HTR-8/SVneo (cell line): ENCODE measurements around the gene GLIS1.
A peak's percentile ranks its signal among the peaks of the same experiment; 100 is the strongest.
"Not testable (repeated sequence)": the region's sequence is repeated elsewhere in the genome, so short reads cannot be mapped to it uniquely, and the experiment has no call there.

Source experiments
- DNase-seq: peaks from one replicate; pipeline ENCODE4 v3.0.0; 2011; ENCODE audit warnings: low spot score, mixed read lengths; ENCODE audit not compliant: insufficient read length
- FAIRE-seq: peaks from 2 replicates; lab custom pipeline; 2011; peaks lifted over from hg19 to GRCh38; lab: Jason Lieb, UNC

Gene GLIS1

DNA sequence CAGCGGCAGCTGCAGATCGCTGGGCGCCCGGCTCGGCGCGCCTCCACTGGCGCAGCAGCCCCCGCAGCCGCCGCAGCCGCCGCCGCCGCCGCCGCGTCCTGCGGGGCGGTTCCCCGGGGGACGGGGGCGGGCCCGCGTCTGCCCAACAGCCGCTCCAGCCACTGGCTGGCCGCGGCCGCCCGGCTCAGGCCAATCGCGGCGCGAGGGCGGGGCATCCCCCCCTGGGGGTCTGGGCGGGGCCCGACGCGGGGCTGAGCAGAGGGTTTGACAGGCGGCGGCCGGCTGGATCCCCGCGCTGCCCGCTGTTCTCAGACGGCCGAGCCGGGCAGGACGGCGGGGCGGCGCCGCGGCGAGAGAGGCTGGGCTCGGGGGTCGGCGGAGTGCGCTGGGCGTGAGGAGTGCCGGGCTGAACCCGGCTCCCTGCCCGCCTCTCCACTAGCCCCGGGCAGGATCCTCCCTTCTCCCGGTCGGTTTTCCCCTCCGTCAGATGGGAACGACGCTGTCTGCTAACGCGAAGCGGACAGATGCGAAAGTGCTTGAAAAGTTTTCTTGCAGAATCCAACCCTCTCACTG, at the start of gene GLIS1:
TSS of gene GLIS1 (minus strand) at position 56 of the 573 bp plus-strand sequence. CDS start 1,100 bp downstream, outside the sequence.
- peak; percentile 90 for DNase-seq

DNA sequence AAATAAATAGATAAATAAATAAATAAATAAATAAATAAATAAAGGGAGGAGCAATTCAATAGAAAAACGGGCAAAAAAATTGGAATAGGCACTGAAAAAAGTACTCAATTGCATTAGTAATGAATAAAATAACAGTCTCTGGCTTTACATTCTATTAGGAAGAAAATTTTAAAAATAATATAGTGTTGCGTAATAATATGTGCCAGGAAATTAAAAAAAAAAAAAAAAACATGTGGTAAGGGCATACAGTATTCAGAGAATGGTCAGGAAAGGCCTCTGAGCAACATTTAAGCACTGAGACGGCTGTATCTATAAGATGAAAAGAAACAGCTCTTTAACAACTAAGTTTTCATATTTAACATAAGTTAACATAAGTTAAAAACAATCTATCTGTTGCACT, 48.7 kb upstream of the GLIS1 start:
- DNase-seq (no peak), FAIRE-seq (no peak)

More for the DNA sequence above, at the start of gene GLIS1:
- peak; percentile 36 for FAIRE-seq

DNA sequence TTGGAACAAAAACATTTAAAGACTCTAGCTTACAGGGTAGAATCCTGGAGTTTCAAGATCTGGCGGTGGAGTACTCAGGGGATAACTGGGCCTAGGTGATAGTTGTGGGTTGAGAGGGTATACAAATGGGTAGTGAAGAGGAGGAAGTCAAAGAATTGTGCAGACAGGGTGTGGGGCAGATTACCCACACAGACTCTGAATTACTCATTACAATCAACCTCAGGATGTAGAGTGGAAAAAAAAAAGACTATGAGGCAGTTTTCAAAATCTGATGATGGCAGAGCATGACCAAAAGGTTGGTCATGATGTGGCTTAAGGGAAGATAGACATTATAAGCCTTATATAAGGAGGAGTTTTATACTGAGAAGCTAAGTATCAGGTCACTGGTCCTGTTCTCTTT, 44.1 kb upstream of the GLIS1 start:
- DNase-seq (no peak), FAIRE-seq (no peak)

DNA sequence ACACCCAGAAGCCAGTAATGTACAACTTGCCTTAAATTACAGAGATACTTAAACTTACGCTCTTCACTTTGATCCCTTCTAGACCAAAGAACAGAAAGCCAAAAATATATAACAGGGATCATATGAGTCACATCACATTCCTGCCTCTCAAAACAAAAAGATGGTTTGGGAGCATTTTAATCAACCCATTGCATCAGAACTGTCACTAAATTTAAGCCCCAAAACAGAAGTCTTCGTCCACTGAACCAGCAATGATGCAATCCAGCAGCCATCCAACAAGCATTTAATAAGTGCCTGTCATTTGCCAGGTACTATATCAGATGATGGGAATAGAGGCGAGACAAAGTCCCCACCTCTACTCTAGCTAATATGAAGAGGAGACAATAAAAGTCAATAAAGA, 42.7 kb upstream of the GLIS1 start:
- FAIRE-seq (no peak), DNase-seq (no peak)

DNA sequence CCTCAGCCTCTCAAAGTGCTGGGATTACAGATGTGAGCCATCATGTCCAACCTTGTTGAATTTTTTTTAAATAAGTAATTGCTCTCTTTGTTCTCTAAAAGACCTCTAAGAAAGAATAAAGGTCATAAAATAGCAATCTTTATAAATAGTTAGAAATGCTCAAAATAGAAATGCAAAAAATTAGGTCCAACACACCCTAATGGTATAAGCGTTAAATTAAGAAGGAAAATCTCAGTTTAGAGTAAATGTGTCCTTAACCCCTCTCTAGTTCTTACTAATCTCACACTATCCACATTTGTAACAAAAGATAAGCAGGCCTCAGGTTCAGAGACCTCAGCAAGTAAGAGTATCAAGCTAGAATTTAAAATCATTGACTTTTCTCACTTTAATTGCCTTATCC, 38.3 kb upstream of the GLIS1 start:
- FAIRE-seq (no peak), DNase-seq (no peak)

DNA sequence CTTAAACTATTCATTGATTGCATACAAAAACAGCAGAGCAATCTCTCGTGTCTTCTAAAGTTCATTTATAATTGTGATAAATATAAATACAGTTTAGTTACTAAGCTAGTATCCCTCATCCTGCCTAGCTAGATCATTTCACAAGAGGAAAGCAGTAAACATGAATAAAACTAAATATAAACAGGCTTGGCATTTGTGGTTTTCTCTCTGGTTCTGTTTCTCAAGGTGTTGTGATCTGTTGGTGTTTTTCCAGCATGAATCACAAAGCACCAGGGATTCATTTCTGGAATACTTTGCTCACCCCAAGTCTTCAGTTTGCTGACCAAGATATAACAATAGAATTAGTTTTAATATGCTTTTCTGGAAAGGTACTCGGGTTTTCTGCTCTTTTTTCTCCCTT, 32.7 kb upstream of the GLIS1 start:
- DNase-seq (no peak), FAIRE-seq (no peak)

DNA sequence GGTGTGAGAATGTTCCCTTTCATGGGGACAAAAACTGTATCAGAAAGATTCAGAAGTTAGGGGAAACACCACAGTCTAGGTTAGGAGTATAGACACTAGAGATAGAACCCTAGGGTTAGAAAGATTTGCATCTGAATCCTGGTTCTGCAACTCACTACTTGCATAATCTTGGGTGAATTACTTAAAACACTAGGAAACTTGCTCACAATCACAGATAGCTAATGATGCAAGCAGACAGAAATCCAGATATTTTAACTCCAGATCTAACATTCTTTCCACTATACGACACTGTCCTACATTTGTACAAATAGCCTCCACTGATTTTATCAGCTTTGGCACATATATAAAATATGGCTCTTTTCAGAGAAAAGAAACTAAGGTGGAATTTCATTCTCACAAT, 30.8 kb upstream of the GLIS1 start:
- no peak for DNase-seq
- FAIRE-seq, result no peak

DNA sequence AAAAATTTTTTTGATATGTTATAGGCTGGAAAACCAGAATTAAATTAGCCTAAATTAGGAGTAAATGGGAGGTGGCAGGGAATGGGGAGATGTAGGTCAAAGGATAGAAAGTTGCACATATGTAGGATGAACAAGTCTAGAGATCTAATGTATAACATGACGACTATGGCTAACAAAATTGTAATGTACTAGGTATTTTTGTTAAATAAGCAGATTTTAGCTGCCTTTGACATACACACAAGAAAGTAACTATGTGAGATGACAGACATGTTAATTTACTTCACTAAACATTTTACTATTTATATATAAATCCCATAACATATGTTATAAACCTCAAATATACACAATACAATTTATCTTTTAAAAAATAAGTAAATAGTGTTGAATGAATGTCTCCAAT, 30.2 kb upstream of the GLIS1 start:
- DNase-seq (no peak), FAIRE-seq (no peak)

DNA sequence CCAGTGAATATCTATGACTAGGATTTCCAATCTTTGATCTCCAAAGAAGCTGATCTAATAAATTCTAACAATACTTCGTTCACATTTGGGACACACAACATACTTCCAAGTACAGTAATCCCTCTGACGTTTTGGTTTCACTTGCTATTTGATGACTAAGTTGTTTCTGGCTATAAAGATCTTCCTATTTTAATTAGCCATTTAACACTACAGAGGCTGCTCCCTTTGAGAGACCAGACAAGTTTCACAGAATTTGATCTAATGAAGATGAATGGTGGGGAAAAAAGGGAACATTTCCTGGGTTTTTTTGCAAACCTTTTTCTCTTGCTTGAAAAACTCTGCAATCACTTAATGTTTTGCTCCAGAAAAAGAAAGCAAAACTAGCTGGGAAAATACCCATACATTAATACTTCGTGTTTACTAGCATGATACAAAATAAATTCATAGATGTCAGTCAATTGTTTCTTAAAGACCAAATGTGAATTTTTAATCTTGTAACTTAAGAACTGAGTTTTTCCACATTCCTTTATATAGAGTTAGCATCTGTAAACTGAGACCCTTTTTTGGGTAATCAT, 28.0 kb upstream of the GLIS1 start:
- DNase-seq, result no peak
- FAIRE-seq, result no peak

DNA sequence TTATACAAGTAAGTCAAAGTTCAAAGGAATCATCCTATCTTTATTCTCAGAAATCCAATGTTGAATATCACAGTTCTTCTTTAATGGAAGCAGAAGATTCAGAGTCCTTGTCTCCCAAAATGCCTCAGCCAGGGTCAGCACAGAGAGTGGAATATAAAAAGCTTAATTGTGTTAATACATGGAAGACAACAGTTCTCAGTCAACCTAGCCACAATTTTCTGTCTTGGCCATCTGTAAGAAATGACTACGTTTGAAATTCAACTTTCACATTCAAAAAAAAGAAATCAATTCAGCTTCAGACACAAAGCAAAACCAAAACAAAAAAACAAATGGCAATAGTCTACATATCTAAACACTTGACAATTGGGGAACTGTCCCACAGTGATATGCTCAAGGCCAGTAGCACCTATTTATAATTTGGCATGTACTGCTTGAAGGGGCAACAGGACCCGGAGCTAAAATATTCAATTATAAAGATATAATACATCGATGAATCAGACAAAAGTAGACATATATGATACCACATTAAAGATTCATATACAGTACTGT, 27.3 kb upstream of the GLIS1 start:
- FAIRE-seq (no peak), DNase-seq (no peak)

DNA sequence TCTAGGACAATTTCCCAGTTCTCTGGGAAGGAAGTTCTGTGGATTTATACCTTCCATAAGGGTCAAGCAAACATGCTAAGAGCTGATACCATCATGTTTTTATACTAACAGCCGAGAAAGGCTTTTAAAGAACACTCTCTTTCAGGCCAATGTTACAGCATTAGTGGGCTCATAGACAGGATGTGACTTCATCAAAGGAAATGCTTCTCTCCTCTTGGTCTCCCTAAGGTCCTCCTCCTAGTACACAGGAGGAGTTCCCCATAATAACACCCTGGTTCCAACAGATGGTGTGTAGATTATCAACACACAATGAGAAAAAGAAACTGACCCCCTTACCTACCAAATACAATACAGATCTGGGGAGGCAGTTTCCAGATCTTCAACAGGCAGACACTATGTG, 26.7 kb upstream of the GLIS1 start:
- no peak for DNase-seq
- no peak for FAIRE-seq

DNA sequence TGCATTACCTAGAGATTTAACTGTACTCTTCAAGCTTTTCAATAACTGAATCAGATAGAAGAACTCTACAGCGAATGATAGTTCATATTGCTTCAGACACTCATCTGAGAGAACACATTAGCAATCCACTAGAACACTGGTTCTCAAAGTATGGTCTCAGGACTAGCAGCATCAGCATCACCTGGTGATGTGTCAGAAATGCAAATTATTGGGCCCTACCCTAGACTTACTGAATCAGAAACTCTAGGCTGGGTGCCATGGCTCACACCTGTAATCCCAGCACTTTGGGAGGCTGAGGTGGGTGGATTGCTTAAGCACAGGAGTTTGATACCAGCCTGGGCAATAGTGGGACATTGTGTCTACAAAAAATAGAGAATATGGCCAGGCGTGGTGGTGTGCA, 24.9 kb upstream of the GLIS1 start:
- FAIRE-seq, result no peak
- DNase-seq, result no peak

DNA sequence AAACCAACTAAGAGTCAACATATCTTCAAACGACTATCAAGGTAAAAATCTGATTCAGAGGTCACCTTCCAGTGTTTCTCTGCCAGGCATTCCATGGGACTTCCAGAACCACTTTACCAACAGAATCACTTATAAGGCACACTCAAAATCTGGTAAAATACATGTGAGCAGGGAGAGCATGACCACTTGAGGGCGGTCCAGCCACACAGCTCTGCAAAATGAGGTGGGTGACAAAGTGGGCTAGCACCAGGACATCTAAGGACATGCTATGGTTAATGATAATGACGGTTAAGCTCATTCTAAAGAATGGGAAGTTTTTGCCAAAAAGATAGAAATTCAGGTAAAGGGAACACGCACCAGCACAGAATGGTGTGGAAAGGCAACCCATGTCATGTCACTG, 24.5 kb upstream of the GLIS1 start:
- no peak for DNase-seq
- FAIRE-seq, result peak; percentile 40

DNA sequence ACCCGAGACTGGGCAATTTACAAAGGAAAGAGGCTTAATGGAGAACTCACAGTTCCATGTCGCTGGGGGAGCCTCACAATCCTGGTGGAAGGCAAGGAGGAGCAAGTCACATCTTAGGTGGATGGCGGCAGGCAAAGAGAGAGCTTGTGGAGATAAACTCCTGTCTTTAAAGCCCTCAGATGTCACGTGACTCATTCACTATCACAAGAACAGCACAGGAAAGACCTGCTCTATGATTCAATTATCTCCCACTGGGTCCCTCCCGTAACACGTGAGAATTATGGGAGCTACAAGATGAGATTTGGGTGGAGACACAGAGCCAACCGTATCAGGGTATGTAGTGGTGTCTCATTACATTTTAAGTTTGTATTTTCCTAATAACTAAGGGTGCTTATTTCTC, 21.5 kb upstream of the GLIS1 start:
- not testable (repeated sequence) for FAIRE-seq, DNase-seq

DNA sequence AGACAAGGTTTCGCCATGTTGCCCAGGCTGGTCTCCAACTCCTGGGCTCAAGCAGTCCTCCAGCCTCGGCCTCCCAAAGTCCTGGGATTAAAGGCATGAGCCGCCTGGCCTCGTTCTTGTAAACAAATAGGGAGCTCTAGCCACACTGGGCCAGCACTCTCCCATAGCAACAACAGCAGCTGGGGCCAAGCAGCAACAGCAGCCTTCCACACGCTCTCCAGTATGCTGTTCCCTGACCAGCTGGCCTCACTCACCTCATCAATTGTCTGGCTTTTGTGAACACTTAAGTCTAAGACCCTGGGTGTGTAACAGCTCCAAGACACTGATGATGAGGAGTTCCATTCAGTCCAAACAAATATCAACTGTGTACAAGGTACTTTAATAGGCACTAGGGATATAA, 16.9 kb upstream of the GLIS1 start:
- DNase-seq (no peak), FAIRE-seq (no peak)

DNA sequence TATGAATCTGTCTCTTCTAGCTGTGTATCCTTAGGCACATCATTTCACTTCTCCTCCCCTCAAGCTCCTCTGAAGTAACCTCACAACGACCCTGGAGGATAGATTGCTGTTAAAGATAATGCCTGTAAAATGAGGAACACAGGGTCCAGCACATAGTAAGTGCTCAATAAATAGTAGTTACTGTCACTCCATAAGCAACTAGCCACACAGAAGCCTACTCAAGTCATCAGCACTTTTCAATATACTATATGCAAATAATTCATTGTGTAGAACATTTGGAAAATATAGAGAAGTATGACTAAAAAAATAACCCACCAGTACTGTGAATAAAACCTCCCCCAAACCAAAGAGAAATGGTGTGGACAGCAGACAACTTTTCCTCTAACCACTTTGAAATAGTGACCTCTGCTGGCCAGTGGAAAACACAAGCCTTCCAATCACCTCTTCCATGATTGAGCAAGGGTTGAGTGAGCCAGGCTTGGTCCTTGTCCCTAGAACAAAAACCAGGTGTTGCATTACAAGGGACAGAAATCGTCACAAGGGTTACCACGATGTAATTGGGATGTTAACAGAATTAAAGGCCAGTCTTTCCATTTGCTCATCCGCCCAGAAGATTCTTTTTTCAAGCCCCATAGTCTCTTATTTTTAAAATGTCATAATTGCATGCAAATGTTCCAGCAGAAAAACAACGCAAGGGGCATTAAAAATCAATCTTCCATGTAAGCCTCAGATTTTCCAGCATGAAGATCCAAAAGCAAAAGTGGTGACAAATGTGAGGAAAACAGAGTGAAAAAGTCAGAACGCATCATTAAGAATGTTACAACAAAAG, 15.7 kb upstream of the GLIS1 start:
- peak; percentile 49 for DNase-seq
- no peak for FAIRE-seq

DNA sequence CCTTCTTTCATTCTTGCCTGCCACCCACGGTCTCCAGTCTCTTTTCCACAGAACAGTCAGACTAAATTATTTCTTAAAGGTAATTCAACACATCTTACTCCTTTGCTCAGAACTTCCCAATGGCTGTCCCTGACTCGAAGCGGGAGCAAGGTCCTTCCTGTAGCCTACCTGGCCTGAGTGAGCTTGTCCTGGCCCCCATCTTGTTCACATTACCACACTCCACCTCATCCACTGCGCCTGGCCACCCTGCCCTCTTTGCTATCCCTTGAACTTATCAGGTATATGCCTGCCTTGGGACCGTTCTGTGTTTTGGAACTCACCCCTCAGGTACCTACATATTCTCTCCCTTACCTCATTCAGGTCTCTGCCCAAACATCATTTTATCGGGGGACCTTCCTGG, 13.3 kb upstream of the GLIS1 start:
- FAIRE-seq (no peak), DNase-seq (no peak)

DNA sequence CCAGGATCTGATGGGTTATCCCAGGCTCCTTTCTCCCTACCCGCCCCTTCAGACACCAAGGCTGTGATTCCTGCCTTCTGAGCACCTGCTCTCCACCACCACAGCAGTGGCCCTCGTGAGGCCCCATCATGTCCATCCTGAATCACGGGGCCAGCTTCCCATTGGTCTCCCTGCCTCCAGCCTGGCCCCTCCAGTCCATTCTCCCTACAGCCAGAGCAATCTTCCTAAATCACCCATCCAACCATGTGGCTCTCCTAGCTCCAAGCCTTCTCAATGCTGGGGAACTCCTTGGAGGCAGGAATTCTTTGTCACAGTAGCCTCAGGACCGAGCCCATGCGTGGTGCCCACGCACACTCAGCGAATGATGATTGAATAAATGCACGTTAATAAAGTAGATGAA, 8.9 kb upstream of the GLIS1 start:
- DNase-seq (no peak), FAIRE-seq (no peak)

DNA sequence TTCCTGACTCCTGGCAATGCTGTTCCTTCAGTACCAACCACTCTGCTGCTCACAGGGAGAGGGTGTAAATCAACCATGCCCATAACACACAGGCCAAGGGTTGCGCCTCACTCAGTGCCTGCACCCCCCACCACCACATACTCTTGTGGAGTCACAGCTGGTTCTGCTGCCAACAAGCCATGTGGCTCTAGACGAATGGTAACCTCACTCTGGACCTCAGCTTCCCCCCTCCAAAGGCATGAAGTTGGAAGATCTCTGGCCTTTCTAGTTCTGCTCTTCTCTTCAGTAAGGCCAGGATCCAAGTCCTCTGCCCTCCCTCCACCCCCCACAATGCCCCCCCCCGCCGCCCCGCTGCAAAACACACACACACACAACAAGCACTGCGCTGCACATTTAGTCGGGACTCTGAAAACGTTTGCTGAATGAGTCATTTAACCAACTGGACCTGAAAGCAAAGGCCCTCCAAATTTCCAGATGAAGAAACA, 1.7 kb upstream of the GLIS1 start:
- no peak for FAIRE-seq
- no peak for DNase-seq

DNA sequence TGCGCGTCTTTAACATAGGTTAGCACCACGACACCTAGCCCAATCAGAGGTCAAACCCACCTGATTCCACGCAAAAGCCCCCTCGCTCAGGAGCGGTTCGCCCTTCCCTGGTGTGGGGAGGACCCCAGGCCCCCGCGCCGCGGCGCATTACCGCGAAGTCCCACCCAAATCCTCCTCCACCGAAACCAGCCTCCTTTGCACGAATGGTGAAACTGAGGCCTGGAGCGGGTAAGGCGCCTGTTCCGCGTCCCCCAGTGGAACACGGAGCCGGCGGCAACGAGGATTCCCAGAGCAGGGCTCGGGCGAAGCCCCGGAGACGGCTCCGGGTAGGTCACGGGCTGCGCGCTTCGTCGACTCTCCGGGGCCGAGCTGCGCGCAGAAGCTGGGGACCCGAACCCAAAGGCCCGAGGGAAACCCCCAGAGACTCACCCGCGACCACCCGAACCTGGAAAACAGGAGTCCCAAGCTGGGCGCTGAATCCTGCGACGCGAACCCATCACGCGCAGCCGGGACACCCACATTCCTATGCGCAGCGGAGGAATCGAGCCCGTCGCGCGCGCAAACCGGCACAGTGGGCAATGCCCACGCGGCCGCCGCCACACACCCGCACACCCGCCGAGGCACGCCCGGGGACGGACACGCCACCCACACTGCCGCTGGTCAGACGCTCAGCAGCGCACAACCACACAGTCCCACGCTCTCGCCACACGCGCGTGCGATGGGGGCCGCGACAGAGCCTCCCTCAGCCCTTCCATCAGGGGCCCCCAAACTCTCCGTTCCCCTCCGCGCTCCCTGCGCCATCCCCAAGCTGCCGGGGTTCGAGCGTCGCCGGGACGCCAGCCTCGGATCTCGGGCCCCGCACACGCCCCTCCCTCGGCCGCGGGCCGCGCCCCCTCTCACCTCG, 507 bp downstream of the GLIS1 start:
- no peak for FAIRE-seq
- DNase-seq, result no peak
